HG02588 (cell line): ENCODE measurements around the gene MIS18BP1.
"Not testable (repeated sequence)": the region's sequence is repeated elsewhere in the genome, so short reads cannot be mapped to it uniquely, and the experiment has no call there.

ENCODE experiments used
- ATAC-seq: cut with Tn5 transposase; IDR thresholded peaks from one replicate; pipeline ENCODE4 v1.9.1; 2021; ENCODE audit warnings: mild to moderate bottlenecking, moderate library complexity; ENCODE audit not compliant: unreplicated experiment

MIS18BP1 gene

DNA sequence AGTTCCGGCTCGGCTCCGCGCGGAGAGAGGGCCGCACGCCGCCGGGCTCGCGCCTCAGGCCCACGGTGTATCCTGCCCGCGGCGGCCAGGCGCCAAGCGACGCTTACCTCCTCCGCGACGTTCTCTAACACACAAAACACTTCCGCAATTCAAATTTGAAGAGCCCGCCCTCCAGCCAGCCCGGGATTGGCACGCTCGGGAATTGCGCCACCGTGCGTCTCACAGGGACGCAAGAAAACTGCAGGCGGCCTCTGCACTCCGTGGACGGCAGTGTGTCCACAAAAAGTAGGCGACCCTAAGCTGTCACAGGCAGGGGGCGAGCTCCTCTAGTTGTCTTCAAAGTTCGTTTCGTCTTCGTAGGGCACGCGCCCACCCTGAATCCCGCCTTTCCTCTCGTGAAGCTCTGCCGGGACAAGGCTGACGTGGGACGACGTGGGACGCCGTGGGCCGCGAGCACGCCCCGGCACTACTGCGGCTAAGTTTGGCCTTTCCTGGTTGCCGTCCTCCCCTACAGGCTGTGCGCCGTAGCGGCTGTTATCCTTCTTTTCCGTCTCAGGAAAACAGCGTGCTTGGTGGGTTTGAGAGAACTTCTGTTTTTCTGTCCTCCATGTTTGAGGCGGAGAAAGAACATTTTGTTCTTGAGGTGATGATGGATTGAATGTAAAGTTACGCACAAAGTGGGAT lies at the start of gene MIS18BP1:
Gene MIS18BP1, minus strand, starts transcription at position 133 of the 684 bp plus-strand sequence. CDS start 5,916 bp downstream, outside the sequence.
- peak; percentile 80 for ATAC-seq

DNA sequence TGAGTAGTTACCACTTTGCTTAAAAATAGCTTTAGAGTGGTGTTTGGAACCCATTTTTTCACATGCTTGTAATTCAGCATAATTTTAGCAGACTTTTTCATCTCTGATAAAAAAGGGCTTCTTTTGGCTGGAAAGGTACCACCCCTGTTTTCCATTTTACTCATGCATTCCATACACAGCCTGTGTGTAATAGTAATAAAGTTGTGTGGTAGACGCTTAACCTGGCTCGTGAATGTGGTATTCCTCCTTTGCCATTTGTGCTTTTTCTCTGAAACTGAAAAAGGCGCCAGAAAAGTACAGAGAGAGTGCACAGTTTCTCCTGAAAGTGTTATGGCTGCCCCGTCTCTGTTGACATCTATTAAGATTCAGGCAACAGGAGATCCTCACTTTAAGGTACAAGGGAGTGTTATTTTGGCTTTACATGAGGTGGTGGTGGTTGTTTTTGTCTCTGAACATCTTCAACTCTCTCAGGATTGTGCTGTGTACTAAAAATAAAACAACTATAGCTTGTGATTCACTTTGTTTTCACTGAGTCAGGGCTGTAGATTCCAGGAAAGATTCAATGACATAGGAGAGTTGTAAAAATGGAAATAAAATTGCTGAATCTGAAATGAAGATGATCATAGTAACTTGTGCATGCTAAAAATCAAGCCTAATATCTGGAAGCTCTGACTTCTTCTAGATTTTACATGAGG lies 45.6 kb upstream of the MIS18BP1 start:
- ATAC-seq, result no peak

DNA sequence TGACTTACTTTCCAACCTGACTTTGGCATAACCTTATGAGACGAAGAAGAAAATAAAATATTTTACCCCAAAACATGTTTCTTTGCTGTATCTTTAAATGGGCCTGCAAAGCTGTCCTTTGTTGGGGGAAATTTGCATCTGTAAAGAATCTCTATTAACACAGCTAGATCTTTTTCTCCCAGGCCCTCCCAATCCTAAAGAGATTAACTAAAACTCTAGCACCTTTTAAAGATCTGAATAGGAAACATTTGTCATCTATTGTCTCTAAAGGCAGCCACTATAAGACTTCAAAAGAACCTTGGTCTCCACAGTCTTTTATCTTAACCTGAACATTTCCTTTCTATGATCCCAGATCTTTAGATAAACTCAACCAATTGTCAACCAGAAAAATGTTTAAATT lies 41.8 kb upstream of the MIS18BP1 start:
- ATAC-seq, result not testable (repeated sequence)

DNA sequence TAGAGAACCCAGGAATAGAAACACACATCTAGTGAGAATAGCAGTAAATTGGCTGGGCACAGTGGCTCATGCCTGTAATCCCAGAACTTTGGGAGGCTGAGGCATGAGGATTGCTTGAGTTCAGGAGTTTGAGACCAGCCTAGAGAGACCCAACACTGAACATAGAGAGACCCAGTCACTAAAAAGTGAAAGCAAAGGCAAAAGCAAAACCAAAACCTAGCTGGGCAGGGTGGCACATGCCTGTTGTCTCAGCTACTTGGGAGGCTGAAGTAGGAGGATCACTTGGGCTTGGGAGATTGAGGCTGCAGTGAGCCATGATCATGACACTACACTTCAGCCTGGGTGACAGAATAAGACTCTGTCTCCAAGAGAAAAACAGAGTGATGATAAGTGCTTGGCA lies 37.5 kb upstream of the MIS18BP1 start:
- no peak for ATAC-seq

DNA sequence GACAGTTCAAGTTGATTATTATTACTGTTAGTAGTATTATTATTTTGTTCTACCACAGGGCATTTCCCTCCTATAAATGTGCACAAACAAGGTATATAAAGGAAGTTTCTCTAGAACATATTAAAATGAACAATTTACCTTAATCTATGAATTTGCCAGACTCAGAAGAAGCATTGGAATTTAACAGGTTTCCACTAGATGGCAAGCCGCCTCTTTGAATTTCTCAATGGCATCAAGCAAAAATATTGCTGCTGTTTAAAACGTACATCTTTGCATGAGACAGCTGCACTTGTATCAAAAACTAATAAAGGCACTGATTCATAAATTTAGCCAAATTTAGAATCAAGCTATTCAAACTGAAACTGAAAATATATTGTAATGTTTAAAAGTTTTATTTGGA lies 34.6 kb upstream of the MIS18BP1 start:
- no peak for ATAC-seq

DNA sequence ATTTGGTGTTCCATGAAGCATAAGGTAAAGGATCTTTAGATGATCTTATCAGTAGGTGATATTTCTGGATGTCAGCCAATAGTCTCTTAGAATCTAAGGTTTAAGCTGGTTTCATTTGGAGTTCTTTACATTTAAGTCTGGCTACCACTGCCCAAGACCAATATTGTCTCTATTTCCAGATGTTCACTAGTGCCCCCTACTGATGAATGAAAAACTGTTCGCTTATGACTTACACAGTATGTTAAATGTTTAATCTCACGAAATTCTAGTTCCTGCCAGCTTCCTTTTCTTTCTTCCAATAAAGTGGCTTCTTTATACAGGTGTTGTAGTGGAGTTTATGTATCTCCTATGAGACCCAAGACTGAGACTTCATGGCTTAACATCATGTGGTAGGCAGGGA lies 31.8 kb upstream of the MIS18BP1 start:
- no peak for ATAC-seq

DNA sequence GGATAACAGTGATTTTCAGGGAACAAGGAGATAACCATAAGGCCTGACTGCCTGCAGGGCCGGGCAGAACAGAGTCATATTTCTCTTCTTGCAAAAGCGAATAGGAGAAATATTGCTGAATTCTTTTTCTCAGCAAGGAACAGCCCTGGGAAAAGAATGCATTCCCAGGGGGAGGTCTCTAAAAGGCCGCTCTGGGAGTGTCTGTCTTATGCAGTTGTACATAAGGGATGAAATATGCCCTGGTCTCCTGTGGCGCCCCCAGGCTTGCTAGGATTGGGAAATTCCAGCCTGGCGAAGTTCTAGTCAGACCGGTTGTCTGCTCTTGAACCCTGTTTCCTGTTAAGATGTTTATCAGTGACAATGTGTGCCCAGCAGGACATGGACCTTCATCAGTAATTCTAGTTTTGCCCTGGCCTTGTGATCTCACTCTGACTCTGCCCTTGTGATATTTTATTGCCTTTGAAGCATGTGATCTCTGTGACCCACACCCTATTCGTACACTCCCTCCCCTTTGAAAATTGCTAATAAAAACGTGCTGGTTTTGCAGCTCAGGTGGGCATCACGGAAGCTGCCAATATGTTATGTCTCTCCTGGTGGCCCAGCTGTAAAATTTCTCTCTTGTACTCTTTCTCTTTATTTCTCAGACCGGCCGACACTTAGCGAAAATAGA lies 28.9 kb upstream of the MIS18BP1 start:
- ATAC-seq, result not testable (repeated sequence)

DNA sequence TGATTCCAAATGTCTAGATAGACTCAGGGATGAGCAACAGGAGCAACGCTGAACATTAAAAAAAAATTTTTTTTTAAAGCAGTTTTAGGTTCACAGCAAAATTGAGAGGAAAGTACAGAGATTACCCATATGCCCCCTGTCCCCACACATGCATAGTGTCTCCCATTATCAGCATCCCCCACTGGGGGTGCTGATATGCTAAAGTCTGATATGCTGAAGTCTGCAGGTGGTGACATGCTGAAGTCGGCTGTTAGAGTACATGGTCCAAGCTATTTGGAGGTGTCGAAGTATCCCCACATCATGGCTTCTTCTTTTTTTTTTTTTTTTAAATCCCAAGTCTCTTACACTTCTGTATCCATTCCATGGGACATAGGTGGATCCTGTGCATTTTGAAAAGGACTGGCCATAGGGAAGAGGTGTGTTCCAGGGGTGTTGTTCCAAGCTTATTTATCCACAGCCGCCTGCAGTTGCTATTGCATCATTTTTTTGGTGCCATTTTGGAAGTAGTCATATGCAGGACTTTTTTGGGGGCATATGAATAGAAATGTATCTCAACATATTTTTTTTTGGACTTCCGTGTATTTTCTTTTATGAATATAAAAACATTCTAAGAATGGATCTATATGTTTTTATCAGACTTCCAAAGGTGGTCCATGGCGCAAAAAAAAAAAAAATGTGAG lies 19.0 kb upstream of the MIS18BP1 start:
- ATAC-seq, result no peak

GRCh38 chr14:45270031-45270430 lies 17.0 kb upstream of the MIS18BP1 start:
- no peak for ATAC-seq

DNA sequence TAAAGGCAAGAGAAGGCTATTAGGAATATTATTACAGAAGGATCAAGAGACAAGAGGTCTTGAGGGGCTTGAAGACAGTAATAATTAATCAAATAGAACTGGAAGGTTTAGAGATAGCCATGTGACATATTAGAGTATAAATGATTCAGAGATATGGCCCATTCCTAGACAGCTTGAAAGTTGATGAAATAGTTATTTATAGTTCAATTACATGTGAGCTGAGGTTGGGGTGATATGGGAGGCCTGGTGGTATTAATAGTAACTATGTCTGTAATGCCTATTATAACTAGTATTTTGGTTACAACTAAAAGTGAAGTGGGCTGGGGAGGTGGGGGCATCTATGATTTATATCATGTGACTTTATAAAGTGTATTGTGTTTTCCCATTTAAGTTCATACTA lies 14.1 kb upstream of the MIS18BP1 start:
- ATAC-seq, result no peak

- no peak for ATAC-seq
Measured at GRCh38 chr14:45262637-45263036, 9.6 kb upstream of the MIS18BP1 start.

DNA sequence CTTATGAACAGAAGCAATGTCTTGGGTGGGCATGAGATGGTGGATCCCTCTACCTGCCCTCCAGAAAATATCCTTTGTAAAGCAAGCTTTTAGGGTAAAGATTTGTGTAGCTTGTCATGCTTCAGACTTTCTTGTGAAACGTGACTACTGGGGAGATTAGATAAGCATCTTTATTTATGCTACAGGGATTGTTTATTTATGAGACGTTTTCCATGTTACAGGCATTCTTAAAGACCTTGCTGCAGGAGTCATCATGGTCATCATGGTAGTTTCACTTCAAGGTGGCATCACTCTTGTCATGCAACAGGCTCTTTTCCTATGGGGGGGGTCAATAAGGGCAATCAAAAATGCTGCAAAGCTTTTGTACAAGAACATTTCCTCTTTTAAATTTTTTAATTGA lies 8.2 kb upstream of the MIS18BP1 start:
- ATAC-seq, result no peak

DNA sequence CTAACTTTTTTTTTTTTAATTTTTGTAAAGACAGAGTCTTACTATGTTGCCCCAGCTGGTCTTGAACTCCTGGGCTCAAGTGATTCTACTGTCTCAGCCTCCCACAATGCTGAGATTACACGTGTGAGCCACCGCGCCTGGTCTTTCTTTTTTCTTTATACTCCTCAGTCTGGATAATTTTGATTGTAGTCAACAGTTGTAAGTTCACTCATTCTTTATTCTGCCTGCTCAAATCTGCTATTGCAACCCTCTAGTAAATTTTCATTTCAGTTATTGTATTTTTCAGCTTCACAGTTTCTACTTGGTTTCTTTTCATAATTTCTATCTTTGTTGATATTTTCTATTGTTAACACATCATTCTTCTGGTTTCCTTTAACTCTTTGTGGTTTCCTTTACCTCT lies 5.8 kb upstream of the MIS18BP1 start:
- no peak for ATAC-seq

DNA sequence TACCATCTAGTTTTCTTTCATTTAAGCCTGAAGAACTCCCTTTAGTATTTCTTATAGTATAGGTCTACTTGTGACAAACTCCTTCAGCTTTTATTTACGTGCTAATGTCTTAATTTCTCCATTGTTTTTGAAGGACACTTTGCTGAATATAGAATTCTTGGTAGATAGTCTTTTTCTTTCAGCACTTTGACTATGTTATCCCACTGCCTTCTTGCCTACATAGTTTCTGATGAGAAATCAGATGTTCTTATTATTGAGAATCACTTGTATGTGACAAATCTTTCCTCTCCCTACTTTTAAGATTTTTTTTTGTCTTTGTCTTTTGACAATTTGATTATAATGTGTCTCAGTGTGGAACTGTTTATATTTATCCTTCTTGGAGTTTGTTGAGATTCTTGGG lies 5.1 kb upstream of the MIS18BP1 start:
- no peak for ATAC-seq

- ATAC-seq, result no peak
Measured at GRCh38 chr14:45254771-45255170, 1.8 kb upstream of the MIS18BP1 start.

GRCh38 chr14:45253754-45254310 lies 830 bp upstream of the MIS18BP1 start:
- no peak for ATAC-seq

- no peak for ATAC-seq
Measured at GRCh38 chr14:45252366-45253069, 484 bp downstream of the MIS18BP1 start.

DNA sequence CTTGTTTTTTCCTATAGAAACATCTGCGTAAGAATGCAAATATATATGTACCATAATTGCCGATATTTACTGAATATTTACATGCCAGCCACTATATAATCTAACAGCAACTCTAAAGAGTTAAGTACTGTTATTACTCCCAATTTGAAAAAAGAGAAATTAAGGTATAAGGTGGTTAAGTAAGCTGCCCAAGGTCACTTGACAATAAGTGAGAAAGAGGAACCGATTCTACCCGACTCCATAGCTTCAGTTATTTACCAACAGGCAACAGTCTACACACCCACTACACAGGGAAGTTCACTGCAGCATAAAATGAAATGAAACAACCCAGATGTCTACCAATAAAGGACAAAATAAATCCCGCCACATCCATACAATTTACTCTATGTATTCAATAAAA lies 1.1 kb downstream of the MIS18BP1 start:
- peak; percentile 53 for ATAC-seq

- ATAC-seq, result peak; percentile 16
Measured at GRCh38 chr14:45249856-45250575, 3.0 kb downstream of the MIS18BP1 start.

DNA sequence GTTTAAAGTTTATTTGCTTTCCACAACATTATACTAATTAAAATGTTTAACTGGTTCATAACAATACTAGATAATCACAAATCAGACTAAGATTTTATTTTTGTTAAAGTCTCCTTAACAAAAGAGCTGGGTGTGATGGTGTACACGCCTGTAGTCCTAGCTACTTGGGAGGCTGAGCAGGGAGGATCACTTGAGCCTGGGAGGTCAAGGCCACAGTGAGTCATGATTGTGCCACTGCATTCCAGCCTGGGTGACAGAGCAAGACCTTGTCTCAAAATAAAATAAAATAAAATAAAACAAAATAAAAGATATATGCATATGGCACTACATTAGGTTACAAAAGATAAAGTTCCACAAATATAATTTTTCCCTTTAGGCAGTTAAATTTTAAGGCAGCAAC lies 5.6 kb downstream of the MIS18BP1 start:
- ATAC-seq, result no peak
